Measurements from ENCODE around the gene SMIM36.

SMIM36 gene

GRCh38 chr17:55543709-55544108 lies 32.5 kb upstream of the SMIM36 start:
- DNase-seq (ENCODE audit: low read depth): no peak

GRCh38 chr17:55540414-55541091 lies 29.3 kb upstream of the SMIM36 start:
- peak; percentile 47 for DNase-seq (ENCODE audit: low read depth)
- no peak for TF ChIP-seq CTCF (IDR thresholded peaks at IDR 0.05; ENCODE audit: control insufficient read depth, extremely low read depth, insufficient read depth)
- H3K4me3 ChIP-seq (ENCODE audit: low read depth, low read length): no peak overlapping the region

More at GRCh38 chr17:55543709-55544108, 32.5 kb upstream of the SMIM36 start:
- no peak overlapping the region for H3K4me3 ChIP-seq (ENCODE audit: low read depth, low read length)
- TF ChIP-seq CTCF (IDR thresholded peaks at IDR 0.05; ENCODE audit: control insufficient read depth, extremely low read depth, insufficient read depth): no peak

GRCh38 chr17:55536205-55536604 lies 25.0 kb upstream of the SMIM36 start:
- no peak for DNase-seq (ENCODE audit: low read depth)
- no peak overlapping the region for H3K4me3 ChIP-seq (ENCODE audit: low read depth, low read length)
- TF ChIP-seq CTCF (IDR thresholded peaks at IDR 0.05; ENCODE audit: control insufficient read depth, extremely low read depth, insufficient read depth): no peak

DNA sequence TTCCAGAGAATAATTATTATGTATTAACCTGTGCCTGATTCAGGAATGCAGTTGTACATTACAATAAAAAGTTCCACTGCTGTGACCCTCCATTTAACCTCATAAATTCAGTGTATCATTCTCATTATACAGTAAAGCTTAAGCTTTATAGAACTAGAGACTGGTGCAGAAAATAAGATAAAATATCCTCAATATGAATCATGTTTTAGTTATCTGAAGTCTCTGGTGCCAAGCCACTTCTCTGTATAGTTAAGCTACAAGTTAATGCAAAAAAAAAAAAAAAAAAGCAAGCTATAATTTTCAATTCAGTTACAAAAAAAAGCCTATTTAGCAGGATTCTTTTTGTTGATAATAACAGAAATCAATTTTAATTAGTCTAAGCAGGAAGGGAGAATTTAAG lies 22.4 kb upstream of the SMIM36 start:
- H3K4me3 ChIP-seq (ENCODE audit: low read depth, low read length): no peak overlapping the region
- TF ChIP-seq CTCF (IDR thresholded peaks at IDR 0.05; ENCODE audit: control insufficient read depth, extremely low read depth, insufficient read depth): no peak
- no peak for DNase-seq (ENCODE audit: low read depth)

DNA sequence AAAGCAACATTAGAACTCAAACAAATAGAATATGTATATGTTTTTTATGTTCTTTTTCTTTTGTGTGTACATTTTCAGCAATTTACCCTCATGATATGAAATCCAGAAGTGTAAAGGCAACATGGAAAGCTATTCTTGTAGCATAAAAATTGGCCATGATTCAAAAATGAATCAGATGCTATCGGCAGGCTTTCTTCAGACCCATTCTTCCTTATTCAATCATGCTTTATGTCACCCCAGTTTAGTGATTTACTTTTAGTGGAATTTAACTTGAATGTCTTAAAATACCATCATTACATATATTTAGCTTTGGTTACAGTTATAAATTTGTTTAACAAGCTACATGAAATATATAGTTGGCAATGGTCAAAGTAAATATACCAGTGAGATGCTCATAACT lies 21.4 kb upstream of the SMIM36 start:
- no peak for DNase-seq (ENCODE audit: low read depth)
- TF ChIP-seq CTCF (IDR thresholded peaks at IDR 0.05; ENCODE audit: control insufficient read depth, extremely low read depth, insufficient read depth): no peak
- H3K4me3 ChIP-seq (ENCODE audit: low read depth, low read length): no peak overlapping the region

- H3K4me3 ChIP-seq (ENCODE audit: low read depth, low read length): no peak overlapping the region
- no peak for DNase-seq (ENCODE audit: low read depth)
- TF ChIP-seq CTCF (IDR thresholded peaks at IDR 0.05; ENCODE audit: control insufficient read depth, extremely low read depth, insufficient read depth): no peak
These were observed 19.9 kb upstream of the SMIM36 start for GRCh38 chr17:55531053-55531728.

Measured in LNCaP clone FGC (cell line).